ENCODE data around the gene LIME1. TPM values are rescaled to one million over a fixed set of nuclear protein-coding genes. Genes with fewer than 3 reads are reported as not detected.
A peak's percentile ranks its signal among the peaks of the same experiment; 100 is the strongest.

Gene LIME1
- total RNA-seq, 3 donors from 2014 or later = 7.1 to 10.4 (median 9.3) TPM

- ATAC-seq = peak; percentile 32 to 39
- H3K4me1 Mint-ChIP-seq (ENCODE audit: low read depth) = peaks cover 23% of the 10 kb centered on the region
- H3K4me3 Mint-ChIP-seq = peak overlapping the region; percentile 77
- no peaks in the 10 kb centered on the region for H3K9me3 Mint-ChIP-seq
- H3K36me3 Mint-ChIP-seq (ENCODE audit: insufficient read depth) = peaks cover 6% of the 10 kb centered on the region
- peak; percentile 50 for DNase-seq
- no peaks in the 10 kb centered on the region for H3K27me3 Mint-ChIP-seq (ENCODE audit: low read depth)
Observed at GRCh38 chr20:63736893-63737694, 630 bp downstream of the LIME1 start.

- Mint-ChIP-seq H3K27me3 (ENCODE audit: low read depth) (no peaks in the 10 kb centered on the region), H3K4me3 (peak overlapping the region; percentile 77), H3K9me3 (no peaks in the 10 kb centered on the region), H3K36me3 (ENCODE audit: insufficient read depth) (peaks cover 6% of the 10 kb centered on the region), H3K4me1 (ENCODE audit: low read depth) (peaks cover 23% of the 10 kb centered on the region)
- no peak for DNase-seq
- no peak for ATAC-seq
Observed at GRCh38 chr20:63737695-63737944, 1.2 kb downstream of the LIME1 start.

- no peaks in the 10 kb centered on the region for H3K27me3 Mint-ChIP-seq (ENCODE audit: low read depth)
- no peak for DNase-seq
- peak overlapping the region; percentile 26 for H3K4me3 Mint-ChIP-seq
- H3K36me3 Mint-ChIP-seq (ENCODE audit: insufficient read depth) = peaks cover 6% of the 10 kb centered on the region
- no peaks in the 10 kb centered on the region for H3K9me3 Mint-ChIP-seq
- H3K4me1 Mint-ChIP-seq (ENCODE audit: low read depth) = peaks cover 23% of the 10 kb centered on the region
- peak; percentile 30 to 36 for ATAC-seq
Observed at GRCh38 chr20:63737945-63738686, 1.7 kb downstream of the LIME1 start.

GRCh38 chr20:63738687-63739129 lies 2.2 kb downstream of the LIME1 start:
- peaks cover 23% of the 10 kb centered on the region for H3K4me1 Mint-ChIP-seq (ENCODE audit: low read depth)

GRCh38 chr20:63739130-63740069 lies 2.9 kb downstream of the LIME1 start, which contains the start of gene SLC2A4RG:
TSS of gene SLC2A4RG (plus strand) at chr20:63739776. CDS start at chr20:63739913, 137 bp downstream.
- peak; percentile 39 to 47 for ATAC-seq
- Mint-ChIP-seq H3K36me3 (ENCODE audit: insufficient read depth) (no peaks in the 10 kb centered on the region), H3K4me3 (peak within 1 kb of the TSS; percentile 55), H3K4me1 (ENCODE audit: low read depth) (peaks cover 18% of the 10 kb centered on the region), H3K9me3 (no peaks in the 10 kb centered on the region), H3K27me3 (ENCODE audit: low read depth) (no peaks in the 10 kb centered on the region)
- DNase-seq = peak; percentile 53

More at GRCh38 chr20:63738687-63739129, 2.2 kb downstream of the LIME1 start:
- Mint-ChIP-seq H3K27me3 (ENCODE audit: low read depth) (no peaks in the 10 kb centered on the region), H3K36me3 (ENCODE audit: insufficient read depth) (peaks cover 5% of the 10 kb centered on the region), H3K9me3 (no peaks in the 10 kb centered on the region), H3K4me3 (peak overlapping the region; percentile 26)
- DNase-seq (no peak), ATAC-seq (no peak)

- Mint-ChIP-seq H3K4me1 (ENCODE audit: low read depth) (peaks cover 18% of the 10 kb centered on the region), H3K27me3 (ENCODE audit: low read depth) (no peaks in the 10 kb centered on the region), H3K4me3 (peak overlapping the region; percentile 55), H3K9me3 (no peaks in the 10 kb centered on the region), H3K36me3 (ENCODE audit: insufficient read depth) (no peaks in the 10 kb centered on the region)
- DNase-seq (no peak), ATAC-seq (peak; percentile 4 to 13)
Observed at GRCh38 chr20:63740070-63740626, 3.7 kb downstream of the LIME1 start.

GRCh38 chr20:63740627-63741353 lies 4.3 kb downstream of the LIME1 start:
- H3K9me3 Mint-ChIP-seq = no peaks in the 10 kb centered on the region
- DNase-seq = no peak
- ATAC-seq = peak; percentile 4 to 7
- H3K4me1 Mint-ChIP-seq (ENCODE audit: low read depth) = peaks cover 13% of the 10 kb centered on the region
- no peaks in the 10 kb centered on the region for H3K36me3 Mint-ChIP-seq (ENCODE audit: insufficient read depth)
- no peaks in the 10 kb centered on the region for H3K27me3 Mint-ChIP-seq (ENCODE audit: low read depth)
- peak overlapping the region; percentile 55 for H3K4me3 Mint-ChIP-seq

GRCh38 chr20:63741354-63741675 lies 4.9 kb downstream of the LIME1 start:
- H3K4me3 Mint-ChIP-seq = peak overlapping the region; percentile 49
- no peaks in the 10 kb centered on the region for H3K27me3 Mint-ChIP-seq (ENCODE audit: low read depth)
- H3K4me1 Mint-ChIP-seq (ENCODE audit: low read depth) = peaks cover 8% of the 10 kb centered on the region
- H3K36me3 Mint-ChIP-seq (ENCODE audit: insufficient read depth) = no peaks in the 10 kb centered on the region
- ATAC-seq (no peak), DNase-seq (no peak)
- H3K9me3 Mint-ChIP-seq = no peaks in the 10 kb centered on the region

- no peaks in the 10 kb centered on the region for H3K9me3 Mint-ChIP-seq
- peaks cover 4% of the 10 kb centered on the region for H3K4me1 Mint-ChIP-seq (ENCODE audit: low read depth)
- DNase-seq (no peak), ATAC-seq (no peak)
- peak overlapping the region; percentile 49 for H3K4me3 Mint-ChIP-seq
- H3K36me3 Mint-ChIP-seq (ENCODE audit: insufficient read depth) = no peaks in the 10 kb centered on the region
- no peaks in the 10 kb centered on the region for H3K27me3 Mint-ChIP-seq (ENCODE audit: low read depth)
Observed at GRCh38 chr20:63741676-63742380, 5.4 kb downstream of the LIME1 start.

GRCh38 chr20:63742381-63743024 lies 6.0 kb downstream of the LIME1 start:
- DNase-seq (no peak), ATAC-seq (no peak)
- Mint-ChIP-seq H3K4me3 (no peak overlapping the region), H3K27me3 (ENCODE audit: low read depth) (no peaks in the 10 kb centered on the region), H3K36me3 (ENCODE audit: insufficient read depth) (no peaks in the 10 kb centered on the region), H3K9me3 (no peaks in the 10 kb centered on the region), H3K4me1 (ENCODE audit: low read depth) (no peaks in the 10 kb centered on the region)

- ATAC-seq = no peak
- H3K36me3 Mint-ChIP-seq (ENCODE audit: insufficient read depth) = no peaks in the 10 kb centered on the region
- no peaks in the 10 kb centered on the region for H3K27me3 Mint-ChIP-seq (ENCODE audit: low read depth)
- no peaks in the 10 kb centered on the region for H3K4me1 Mint-ChIP-seq (ENCODE audit: low read depth)
- no peaks in the 10 kb centered on the region for H3K9me3 Mint-ChIP-seq
- no peak overlapping the region for H3K4me3 Mint-ChIP-seq
- no peak for DNase-seq
Observed at GRCh38 chr20:63743210-63743970, 6.9 kb downstream of the LIME1 start.

- Mint-ChIP-seq H3K9me3 (no peaks in the 10 kb centered on the region), H3K4me1 (ENCODE audit: low read depth) (peaks cover 5% of the 10 kb centered on the region), H3K27me3 (ENCODE audit: low read depth) (no peaks in the 10 kb centered on the region), H3K4me3 (no peak overlapping the region), H3K36me3 (ENCODE audit: insufficient read depth) (no peaks in the 10 kb centered on the region)
- no peak for DNase-seq
- no peak for ATAC-seq
Observed at GRCh38 chr20:63744158-63744557, 7.7 kb downstream of the LIME1 start.
